GM23338 (cell line): ENCODE results near the gene EFR3B. TPM values are rescaled to one million over a fixed set of nuclear protein-coding genes. Genes with fewer than 3 reads are reported as not detected.

Experiments
- ATAC-seq: fragments of 200-7000 bp; cut with Tn5 transposase; 3 replicates; pipeline ENCODE4 v1.9.1; 2020
- DNase-seq: peaks from one replicate; pipeline ENCODE4 v3.0.0-alpha.2; 2015; ENCODE audit warnings: low spot score
- H2AFZ ChIP-seq: fragments of 200-600 bp; sonication (generic); 2 replicates; pipeline ENCODE4 v1.8.0; 2016; ENCODE audit warnings: antibody characterized with exemption, mild to moderate bottlenecking, moderate library complexity
- H3F3A ChIP-seq: fragments of 200-600 bp; sonication (generic); replicated peaks from 2 replicates; pipeline ENCODE4 v1.8.0; 2017; ENCODE audit warnings: antibody characterized with exemption, mixed run types, low read depth
- H3K27ac ChIP-seq: fragments of 200-600 bp; sonication (generic); 2 replicates; pipeline ENCODE4 v1.6.1; 2016; ENCODE audit warnings: low read depth
- H3K27me3 ChIP-seq: fragments of 200-600 bp; sonication (generic); 2 replicates; pipeline ENCODE4 v1.8.0; 2016; ENCODE audit warnings: mild to moderate bottlenecking, mixed run types, moderate library complexity; ENCODE audit not compliant: insufficient read depth
- H3K36me3 ChIP-seq: fragments of 200-600 bp; sonication (generic); 2 replicates; pipeline ENCODE4 v1.8.0; 2016; ENCODE audit warnings: mild to moderate bottlenecking; ENCODE audit not compliant: insufficient read depth
- H3K4me1 ChIP-seq: fragments of 200-600 bp; sonication (generic); 2 replicates; pipeline ENCODE4 v1.8.0; 2016; ENCODE audit warnings: mild to moderate bottlenecking, moderate library complexity; ENCODE audit not compliant: insufficient read depth
- H3K4me2 ChIP-seq: fragments of 200-600 bp; sonication (generic); 2 replicates; pipeline ENCODE4 v1.7.1; 2017; ENCODE audit warnings: mixed run types
- H3K4me3 ChIP-seq: fragments of 200-600 bp; sonication (generic); 2 replicates; pipeline ENCODE4 v1.6.1; 2016; ENCODE audit warnings: mixed run types
- H3K79me2 ChIP-seq: fragments of 200-600 bp; sonication (generic); replicated peaks from 2 replicates; pipeline ENCODE4 v1.8.0; 2017; ENCODE audit warnings: mild to moderate bottlenecking; ENCODE audit not compliant: insufficient read depth
- H3K9me2 ChIP-seq: fragments of 200-600 bp; sonication (generic); 2 replicates; pipeline ENCODE4 v1.8.0; 2017; ENCODE audit not compliant: insufficient read depth
- H4K20me1 ChIP-seq: fragments of 200-600 bp; sonication (generic); replicated peaks from 2 replicates; pipeline ENCODE4 v1.8.0; 2017; ENCODE audit warnings: mild to moderate bottlenecking; ENCODE audit not compliant: insufficient read depth
- H3K27ac Mint-ChIP-seq: 2 replicates; pipeline ENCODE4 v1.8.0; 2020; ENCODE audit warnings: inconsistent platforms, mild to moderate bottlenecking, moderate library complexity, mixed read lengths
- H3K27me3 Mint-ChIP-seq: 3 replicates; pipeline ENCODE4 v1.8.0; 2022; ENCODE audit warnings: low read depth, mild to moderate bottlenecking, moderate library complexity, mixed read lengths, inconsistent platforms; ENCODE audit not compliant: insufficient read depth, poor library complexity
- H3K36me3 Mint-ChIP-seq: 3 replicates; pipeline ENCODE4 v1.8.0; 2021; ENCODE audit warnings: low read depth, mild to moderate bottlenecking, inconsistent platforms, moderate library complexity, mixed read lengths
- H3K4me1 Mint-ChIP-seq: 3 replicates; pipeline ENCODE4 v1.8.0; 2020; ENCODE audit warnings: mild to moderate bottlenecking, inconsistent platforms, mixed read lengths
- H3K4me3 Mint-ChIP-seq: 3 replicates; pipeline ENCODE4 v1.8.0; 2021; ENCODE audit warnings: moderate library complexity, mild to moderate bottlenecking, inconsistent platforms, mixed read lengths
- H3K9me3 Mint-ChIP-seq: 3 replicates; pipeline ENCODE4 v1.8.0; 2020; ENCODE audit warnings: moderate library complexity, mild to moderate bottlenecking, inconsistent platforms, mixed read lengths
- CREB1 ChIP-seq: fragments of 250-450 bp; sonication (Bioruptor Pico); IDR thresholded peaks from 2 replicates; pipeline ENCODE4 v1.5.0; 2020; ENCODE audit warnings: low read depth, mild to moderate bottlenecking, moderate library complexity
- EZH2 ChIP-seq: fragments of 200-600 bp; sonication (generic); IDR thresholded peaks from one replicate; pipeline ENCODE4 v1.8.0; 2017; ENCODE audit warnings: antibody characterized with exemption, mild to moderate bottlenecking, low read depth; ENCODE audit not compliant: unreplicated experiment
- EZH2phosphoT487 ChIP-seq: fragments of 200-600 bp; sonication (generic); IDR thresholded peaks from one replicate; pipeline ENCODE4 v1.8.1; 2018; ENCODE audit warnings: antibody characterized with exemption; ENCODE audit not compliant: unreplicated experiment
- JUNB ChIP-seq: IDR thresholded peaks from one replicate; pipeline ENCODE4 v1.6.1; 2016; ENCODE audit warnings: antibody characterized with exemption; ENCODE audit not compliant: unreplicated experiment
- NANOG ChIP-seq: IDR thresholded peaks from 2 replicates; pipeline ENCODE4 v1.6.1; 2016; ENCODE audit warnings: antibody characterized with exemption, borderline replicate concordance
- REST ChIP-seq: IDR thresholded peaks from one replicate; pipeline ENCODE4 v1.6.1; 2018; ENCODE audit warnings: antibody characterized with exemption; ENCODE audit not compliant: unreplicated experiment
- STAT1 ChIP-seq: IDR thresholded peaks from one replicate; pipeline ENCODE4 v1.6.1; 2016; ENCODE audit warnings: antibody characterized with exemption; ENCODE audit not compliant: unreplicated experiment
- ZNF331 ChIP-seq: fragments of 250-450 bp; sonication (Bioruptor Pico); IDR thresholded peaks from 2 replicates; pipeline ENCODE4 v1.5.0; 2020; ENCODE audit warnings: low read depth, mild to moderate bottlenecking, moderate library complexity
- polyA plus RNA-seq: library from polyadenylated mRNA; unstranded; fragments of >200 nt; fragmentation: Nextera tagmentation; extraction: Ambion mirVana; gene quantifications from 2 replicates; pipeline ENCODE4 v1.2.1, GENCODE V29; 2016
- total RNA-seq: library from RNA; depleted of rRNA; stranded (reverse); fragments of >200 nt; shearing (Covaris generic); gene quantifications from 2 replicates; pipeline ENCODE4 v1.2.3, GENCODE V29; 2014
- TF ChIP-seq, protein P1 (sequence below), 2 experiments: fragments of 200-600 bp in 1 of 2; sonication (generic) in 1 of 2; conservative IDR thresholded peaks; 2 replicates each; pipeline versions ENCODE4 v1.5.1 to v1.6.1; 2016 to 2017; ENCODE audit warnings: antibody characterized with exemption in 2 of 2, low read depth in 2 of 2, mild to moderate bottlenecking in 2 of 2, moderate library complexity in 1 of 2

The EFR3B gene
- total and polyA plus RNA-seq, 2 experiments from 2014 or later = 3.3 to 10.7 TPM

GRCh38 chr2:25169073-25169470 is 127.2 kb downstream of the EFR3B start (continued):
- TF ChIP-seq EZH2 (no peak), NANOG (no peak), CREB1 (CRISPR knock-in tag) (no peak), STAT1 (no peak), REST (no peak), ZNF331 (CRISPR knock-in tag) (no peak), JUNB (no peak)
- TF ChIP-seq, protein P1, sequence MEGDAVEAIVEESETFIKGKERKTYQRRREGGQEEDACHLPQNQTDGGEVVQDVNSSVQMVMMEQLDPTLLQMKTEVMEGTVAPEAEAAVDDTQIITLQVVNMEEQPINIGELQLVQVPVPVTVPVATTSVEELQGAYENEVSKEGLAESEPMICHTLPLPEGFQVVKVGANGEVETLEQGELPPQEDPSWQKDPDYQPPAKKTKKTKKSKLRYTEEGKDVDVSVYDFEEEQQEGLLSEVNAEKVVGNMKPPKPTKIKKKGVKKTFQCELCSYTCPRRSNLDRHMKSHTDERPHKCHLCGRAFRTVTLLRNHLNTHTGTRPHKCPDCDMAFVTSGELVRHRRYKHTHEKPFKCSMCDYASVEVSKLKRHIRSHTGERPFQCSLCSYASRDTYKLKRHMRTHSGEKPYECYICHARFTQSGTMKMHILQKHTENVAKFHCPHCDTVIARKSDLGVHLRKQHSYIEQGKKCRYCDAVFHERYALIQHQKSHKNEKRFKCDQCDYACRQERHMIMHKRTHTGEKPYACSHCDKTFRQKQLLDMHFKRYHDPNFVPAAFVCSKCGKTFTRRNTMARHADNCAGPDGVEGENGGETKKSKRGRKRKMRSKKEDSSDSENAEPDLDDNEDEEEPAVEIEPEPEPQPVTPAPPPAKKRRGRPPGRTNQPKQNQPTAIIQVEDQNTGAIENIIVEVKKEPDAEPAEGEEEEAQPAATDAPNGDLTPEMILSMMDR (conservative IDR thresholded peaks at IDR 0.05; ENCODE audit: low read depth in 2 of 2) = no peak

GRCh38 chr2:25170888-25171287 is 129.0 kb downstream of the EFR3B start:
- ATAC-seq (no peak), DNase-seq (no peak)
- Histone ChIP-seq H3K36me3 (no peaks in the 10 kb centered on the region), H4K20me1 (no peaks in the 10 kb centered on the region), H2AFZ (no peak overlapping the region), H3K27ac (no peak overlapping the region), H3K4me3 (no peak overlapping the region), H3K9me2 (no peaks in the 10 kb centered on the region), H3K4me2 (no peak overlapping the region), H3K79me2 (no peaks in the 10 kb centered on the region), H3K4me1 (peaks cover 8% of the 10 kb centered on the region; the same call in 1 of the 2 replicates), H3F3A (no peaks in the 10 kb centered on the region), H3K27me3 (peaks cover 52% of the 10 kb centered on the region)
- Mint-ChIP-seq H3K4me1 (peaks cover 10% of the 10 kb centered on the region), H3K4me3 (no peak overlapping the region), H3K36me3 (no peaks in the 10 kb centered on the region; the same call in 2 of the 3 replicates), H3K9me3 (no peaks in the 10 kb centered on the region; the same call in 2 of the 3 replicates), H3K27ac (no peak overlapping the region), H3K27me3 (peaks cover 51% of the 10 kb centered on the region)
- TF ChIP-seq EZH2phosphoT487 (no peak), STAT1 (no peak), CREB1 (CRISPR knock-in tag) (no peak)
- TF ChIP-seq, protein P1 (conservative IDR thresholded peaks at IDR 0.05; ENCODE audit: low read depth in 2 of 2) = 0 out of 4 replicates have a peak, but pooled peaks of 1 of the 2 experiments have one; percentile 13
